Sigmoid colon (tissue), 4 donors: ENCODE data around the gene IFT43.

Experiments
- CTCF ChIP-seq, 4 experiments: fragments of 450-650 bp in 3 of 4; fragments of 200-600 bp in 1 of 4; IDR thresholded peaks; one replicate each; pipeline ENCODE4 v1.5.1; 2016 to 2019; ENCODE audit warnings: antibody characterized with exemption in 4 of 4, mild to moderate bottlenecking in 3 of 4, moderate library complexity in 2 of 4
- EP300 ChIP-seq, 4 donors: sonication (generic); formaldehyde crosslinking; IDR thresholded peaks; one replicate each; pipeline ENCODE4 v1.6.1; 2017; ENCODE audit warnings: antibody characterized with exemption in 4 of 4
- POLR2A ChIP-seq, 2 donors: fragments of 450-650 bp; IDR thresholded peaks; one replicate each; pipeline ENCODE4 v1.6.1; 2016; ENCODE audit warnings: antibody characterized with exemption in 2 of 2, mild to moderate bottlenecking in 2 of 2, moderate library complexity in 2 of 2
- POLR2AphosphoS5 ChIP-seq, 4 donors: sonication (generic); formaldehyde crosslinking; IDR thresholded peaks; one replicate each; pipeline ENCODE4 v1.6.1; 2017; ENCODE audit warnings: antibody characterized with exemption in 4 of 4

GRCh38 chr14:76100236-76100635 lies 114.7 kb downstream of the IFT43 start:
- TF ChIP-seq CTCF (IDR thresholded peaks at IDR 0.05) (no peak), POLR2AphosphoS5 (IDR thresholded peaks at IDR 0.05) (peak in 1 of 4 donors; percentile 3), POLR2A (IDR thresholded peaks at IDR 0.05) (no peak), EP300 (IDR thresholded peaks at IDR 0.05) (no peak)
